ENCODE data around the gene MIA. TPM values are rescaled to one million over a fixed set of nuclear protein-coding genes. Genes with fewer than 3 reads are reported as not detected.

MIA gene
- total and polyA plus RNA-seq, 2 of the 4 experiments (the other 2 are of a cell fraction): 0.44 TPM; not detected in 1

DNA sequence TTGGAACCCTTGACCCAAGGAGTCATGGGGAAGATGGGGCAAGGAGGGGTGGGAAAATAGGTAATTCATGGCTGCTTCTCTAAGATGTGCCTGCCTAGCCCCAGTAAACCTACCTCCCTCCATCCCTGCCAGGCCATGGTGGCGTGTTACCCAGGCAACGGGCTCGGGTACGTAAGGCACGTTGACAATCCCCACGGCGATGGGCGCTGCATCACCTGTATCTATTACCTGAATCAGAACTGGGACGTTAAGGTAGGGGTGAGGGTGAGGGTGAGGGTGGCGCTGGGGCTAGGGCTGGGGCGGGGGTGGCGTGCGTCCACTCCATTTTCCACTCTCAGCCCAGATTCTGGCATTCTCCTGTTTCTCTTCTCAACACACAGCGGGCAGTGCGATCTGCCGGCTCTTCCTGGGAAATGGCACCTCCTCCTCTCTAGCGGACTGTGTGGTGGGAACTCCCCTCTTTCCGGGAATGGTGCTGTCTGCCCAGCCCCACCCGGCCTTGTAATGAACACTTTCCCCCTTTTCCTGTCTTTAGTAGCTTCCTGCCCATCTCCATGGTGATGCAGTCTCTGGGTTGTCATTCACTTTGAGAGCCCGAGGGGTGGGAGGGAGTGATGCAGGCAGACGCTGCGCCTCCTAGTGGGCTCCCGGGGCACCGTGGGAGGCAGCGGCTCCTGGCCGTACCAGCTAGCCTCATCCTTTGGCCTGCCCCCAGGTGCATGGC lies 31.3 kb downstream of the MIA start (continued):
- TF ChIP-seq FOS (IDR thresholded peaks at IDR 0.05; ENCODE audit: low read depth, low read length): no peak

DNA sequence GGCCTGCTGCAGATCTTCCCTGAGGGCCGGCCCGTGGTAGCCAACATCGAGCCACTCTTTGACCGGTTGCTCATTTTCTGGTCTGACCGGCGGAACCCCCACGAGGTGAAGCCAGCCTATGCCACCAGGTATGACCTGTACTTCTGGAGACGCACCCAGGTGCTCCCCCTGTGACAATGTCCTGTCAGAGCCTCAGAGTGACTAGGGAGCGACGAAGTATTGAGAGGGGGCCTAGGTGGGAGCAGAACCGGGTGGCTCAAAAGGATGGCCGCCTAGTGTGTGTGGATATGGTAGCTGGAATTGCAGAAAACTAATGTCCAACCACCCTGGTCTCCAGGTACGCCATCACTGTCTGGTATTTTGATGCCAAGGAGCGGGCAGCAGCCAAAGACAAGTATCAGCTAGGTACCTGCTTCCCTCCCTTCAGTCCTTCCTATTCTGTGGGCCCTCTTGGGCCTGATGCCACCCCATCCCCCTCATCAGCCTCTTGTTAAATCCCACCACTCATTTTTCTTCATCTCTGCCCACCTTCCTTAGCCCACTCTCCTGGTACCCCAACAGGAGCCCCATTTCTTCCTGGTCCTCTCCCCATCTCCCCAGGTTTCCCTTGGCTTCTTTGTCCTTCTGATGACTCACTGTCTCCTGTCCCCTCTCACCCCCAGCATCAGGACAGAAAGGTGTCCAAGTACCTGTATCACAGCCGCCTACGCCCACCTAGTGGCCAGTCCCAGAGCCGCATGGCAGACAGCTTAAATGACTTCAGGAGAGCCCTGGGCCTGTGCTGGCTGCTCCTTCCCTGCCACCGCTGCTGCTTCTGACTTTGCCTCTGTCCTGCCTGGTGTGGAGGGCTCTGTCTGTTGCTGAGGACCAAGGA lies 32.1 kb downstream of the MIA start:
- no peak overlapping the region for H2BK15ac ChIP-seq (ENCODE audit: low read depth, low read length)
- no peak overlapping the region for H3K14ac ChIP-seq (replicated peaks; ENCODE audit: low read depth, low read length)
- H3K4me3 ChIP-seq (ENCODE audit: insufficient read depth, low read depth, low read length): no peak overlapping the region
- no peak for ATAC-seq (ENCODE audit: low read depth)
- no peak overlapping the region for H2AK5ac ChIP-seq (ENCODE audit: low read depth, low read length)
- H3K4me2 ChIP-seq (ENCODE audit: low read depth, low read length): no peak overlapping the region
- WGBS, 2 experiments (ENCODE audit: extremely low coverage in 2 of 2, insufficient read length in 1 of 2): 64% methylated on average over 11 of the region's 18 CpGs; no CpG with 5 or more reads in 1 of the 2 experiments
- no TSS peak for BruUV-seq (replicated peaks)
- POLR2A ChIA-PET (ENCODE audit: unreplicated experiment): no interaction called here
- no peak overlapping the region for H2BK5ac ChIP-seq (ENCODE audit: low read depth, low read length, poor library complexity, severe bottlenecking)
- no peaks in the 10 kb centered on the region for H3K9me3 ChIP-seq (ENCODE audit: control insufficient read depth, insufficient read depth, low read length)
- H4K91ac ChIP-seq (ENCODE audit: insufficient read depth, low read depth, low read length): no peak overlapping the region
- H2AK9ac ChIP-seq (replicated peaks; ENCODE audit: low read depth, low read length, poor library complexity): peak overlapping the region; percentile 37
- H3K9ac ChIP-seq (ENCODE audit: low read depth, low read length): no peak overlapping the region
- no peak overlapping the region for H2BK20ac ChIP-seq (ENCODE audit: low read depth, low read length)
- H2BK120ac ChIP-seq (ENCODE audit: low read depth, low read length): no peak overlapping the region
- H3K4ac ChIP-seq (ENCODE audit: low read depth, low read length): no peak overlapping the region
- no peak overlapping the region for H3K27ac ChIP-seq (ENCODE audit: insufficient read depth, low read length)
- no peak overlapping the region for H3K23ac ChIP-seq (ENCODE audit: low read depth, low read length)
- H3K18ac ChIP-seq (ENCODE audit: low read depth, low read length): no peak overlapping the region
- dilution Hi-C loops (cut with HindIII; ENCODE audit: low sequenced_read_pairs, unreplicated experiment) (no loop called here), intact Hi-C loops (cut with micrococcal nuclease) (loop anchor here (5.0 kb wide), 1 partner anchor 145 kb away; no protein-coding TSS in a partner anchor), in situ Hi-C loops (cut with MboI; ENCODE audit: low sequenced_read_pairs) (loop anchor here (5.0 kb wide), 1 partner anchor 145 kb away; no protein-coding TSS in a partner anchor)
- no peak overlapping the region for H3K56ac ChIP-seq (ENCODE audit: extremely low read depth, insufficient read depth, low read length)
- H3K27me3 ChIP-seq (ENCODE audit: control insufficient read depth, insufficient read depth, low read length): no peaks in the 10 kb centered on the region
- no peak overlapping the region for H4K8ac ChIP-seq (ENCODE audit: low read depth in 2 of 2, low read length in 2 of 2)
- CTCF ChIA-PET: interaction anchor here (0.8 to 1.5 kb wide), 6 partner anchors 9 to 73 kb away, joined by 3 to 5 read pairs (median 3); partner anchors contain the start of gene EGLN2
- H3K4me1 ChIP-seq (ENCODE audit: control insufficient read depth, insufficient read depth, low read length): peaks cover 22% of the 10 kb centered on the region
- H4K5ac ChIP-seq (ENCODE audit: low read depth, low read length): no peak overlapping the region
- DNase-seq: no peak
- TF ChIP-seq, protein P1, sequence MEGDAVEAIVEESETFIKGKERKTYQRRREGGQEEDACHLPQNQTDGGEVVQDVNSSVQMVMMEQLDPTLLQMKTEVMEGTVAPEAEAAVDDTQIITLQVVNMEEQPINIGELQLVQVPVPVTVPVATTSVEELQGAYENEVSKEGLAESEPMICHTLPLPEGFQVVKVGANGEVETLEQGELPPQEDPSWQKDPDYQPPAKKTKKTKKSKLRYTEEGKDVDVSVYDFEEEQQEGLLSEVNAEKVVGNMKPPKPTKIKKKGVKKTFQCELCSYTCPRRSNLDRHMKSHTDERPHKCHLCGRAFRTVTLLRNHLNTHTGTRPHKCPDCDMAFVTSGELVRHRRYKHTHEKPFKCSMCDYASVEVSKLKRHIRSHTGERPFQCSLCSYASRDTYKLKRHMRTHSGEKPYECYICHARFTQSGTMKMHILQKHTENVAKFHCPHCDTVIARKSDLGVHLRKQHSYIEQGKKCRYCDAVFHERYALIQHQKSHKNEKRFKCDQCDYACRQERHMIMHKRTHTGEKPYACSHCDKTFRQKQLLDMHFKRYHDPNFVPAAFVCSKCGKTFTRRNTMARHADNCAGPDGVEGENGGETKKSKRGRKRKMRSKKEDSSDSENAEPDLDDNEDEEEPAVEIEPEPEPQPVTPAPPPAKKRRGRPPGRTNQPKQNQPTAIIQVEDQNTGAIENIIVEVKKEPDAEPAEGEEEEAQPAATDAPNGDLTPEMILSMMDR (conservative IDR thresholded peaks at IDR 0.05; ENCODE audit: low read depth, low read length): peak; percentile 26; the same call in 1 of the 2 replicates
- no peak for TF ChIP-seq NFE2L2 (IDR thresholded peaks at IDR 0.05; ENCODE audit: low read depth, low read length)
- peaks cover 73% of the 10 kb centered on the region for H4K20me1 ChIP-seq (ENCODE audit: insufficient read depth, low read length)
- H3K9me1 ChIP-seq (ENCODE audit: insufficient read depth, low read length): peaks cover 23% of the 10 kb centered on the region
- peak overlapping the region; percentile 9 for H2AFZ ChIP-seq (replicated peaks; ENCODE audit: low read length, poor library complexity)
- H3K36me3 ChIP-seq (ENCODE audit: control insufficient read depth, insufficient read depth, low read length): peaks cover 55% of the 10 kb centered on the region
- peaks cover 24 to 81% of the 10 kb centered on the region in 2 experiments for H3K79me1 ChIP-seq (ENCODE audit: low read depth in 1 of 2, low read length in 2 of 2)
